ENCODE data around the gene ENDOG.
"Not testable (repeated sequence)": the region's sequence is repeated elsewhere in the genome, so short reads cannot be mapped to it uniquely, and the experiment has no call there.

Gene ENDOG

GRCh38 chr9:128818099-128818838 lies at the start of gene ENDOG:
Gene ENDOG, plus strand, starts transcription at chr9:128818500. Its CDS starts 185 bp downstream, at chr9:128818685.
- peak; percentile 92 to 95 (median 94) for DNase-seq

- no peak for DNase-seq
Measured at GRCh38 chr9:128768606-128769005, 49.7 kb upstream of the ENDOG start.

GRCh38 chr9:128770286-128771030 lies 47.8 kb upstream of the ENDOG start:
- DNase-seq = no peak

GRCh38 chr9:128771094-128771721 lies 47.1 kb upstream of the ENDOG start:
- DNase-seq = no peak

- peak; percentile 86 to 95 (median 92) for DNase-seq
Measured at GRCh38 chr9:128771745-128772519, 46.4 kb upstream of the ENDOG start, which contains the start of gene ZER1. Gene ZER1, minus strand, starts transcription at chr9:128771927. Its CDS starts 16,362 bp downstream, at chr9:128755565.

GRCh38 chr9:128773049-128773448 lies 45.3 kb upstream of the ENDOG start:
- DNase-seq = no peak

- DNase-seq = no peak
Measured at GRCh38 chr9:128774804-128775203, 43.5 kb upstream of the ENDOG start.

GRCh38 chr9:128780093-128780492 lies 38.2 kb upstream of the ENDOG start:
- DNase-seq = not testable (repeated sequence)

GRCh38 chr9:128781187-128782070 lies 36.9 kb upstream of the ENDOG start:
- no peak for DNase-seq

- no peak for DNase-seq
Measured at GRCh38 chr9:128782669-128783068, 35.6 kb upstream of the ENDOG start.

- no peak for DNase-seq
Measured at GRCh38 chr9:128785427-128785826, 32.9 kb upstream of the ENDOG start.

- peak; percentile 76 to 83 (median 80) for DNase-seq
Measured at GRCh38 chr9:128786681-128787601, 31.4 kb upstream of the ENDOG start, which contains the start of gene TBC1D13. Gene TBC1D13, plus strand, starts transcription at chr9:128787253. Its CDS starts 101 bp downstream, at chr9:128787354.

GRCh38 chr9:128787659-128788058 lies 30.6 kb upstream of the ENDOG start:
- DNase-seq = no peak

- no peak for DNase-seq
Measured at GRCh38 chr9:128788445-128788844, 29.9 kb upstream of the ENDOG start.

- DNase-seq = no peak
Measured at GRCh38 chr9:128790536-128790935, 27.8 kb upstream of the ENDOG start.

GRCh38 chr9:128792134-128792533 lies 26.2 kb upstream of the ENDOG start:
- DNase-seq = no peak

GRCh38 chr9:128792978-128793686 lies 25.2 kb upstream of the ENDOG start:
- DNase-seq = no peak

- not testable (repeated sequence) for DNase-seq
Measured at GRCh38 chr9:128794961-128795360, 23.3 kb upstream of the ENDOG start.

- DNase-seq = no peak
Measured at GRCh38 chr9:128798896-128799295, 19.4 kb upstream of the ENDOG start.

- DNase-seq = no peak
Measured at GRCh38 chr9:128800061-128800460, 18.2 kb upstream of the ENDOG start.

All from activated CD4-positive, CD25-positive, alpha-beta regulatory T cell (primary cell).